ENCODE results near the gene ZSWIM6. TPM values are rescaled to one million over a fixed set of nuclear protein-coding genes. Genes with fewer than 3 reads are reported as not detected.

The ZSWIM6 gene
- polyA plus RNA-seq, 2 of the 4 experiments (the other 2 are of a cell fraction), result 8.9 to 18.0 TPM

GRCh38 chr5:61461417-61461816 lies 129.4 kb downstream of the ZSWIM6 start:
- DNase-seq (ENCODE audit: low read depth in 1 of 2, low spot score in 1 of 2) (no peak), FAIRE-seq (no peak), ATAC-seq (peak; percentile 59 to 63; a peak in 2 of 6 replicates)
- WGBS (ENCODE audit: missing lambda C conversion rate), result 92% methylated on average over 1 of the region's 1 CpG
- CTCF ChIA-PET, result no interaction called here
- Histone ChIP-seq H3K4me2 (peak overlapping the region; percentile 46), H3K27ac (peak overlapping the region in 1 of 2 experiments; percentile 38; a peak in 1 of 6 replicates), H3K4me1 (peaks cover 72% of the 10 kb centered on the region), H3K9me3 (no peaks in the 10 kb centered on the region), H3K4me3 (no peak overlapping the region)
- TF ChIP-seq GATA3 (IDR thresholded peaks at IDR 0.05; ENCODE audit: borderline replicate concordance) (no peak), SMC3 (IDR thresholded peaks at IDR 0.05) (no peak), PHF8 (IDR thresholded peaks at IDR 0.05; ENCODE audit: borderline replicate concordance, low read depth) (no peak), MAZ (IDR thresholded peaks at IDR 0.05; ENCODE audit: borderline replicate concordance, low read depth, low read length) (no peak), FOSB (CRISPR knock-in tag; IDR thresholded peaks at IDR 0.05) (no peak), POLR2AphosphoS2 (conservative IDR thresholded peaks at IDR 0.05; ENCODE audit: low read length) (no peak), CHD2 (IDR thresholded peaks at IDR 0.05; ENCODE audit: low read length, partially characterized antibody) (no peak), RAD21 (conservative IDR thresholded peaks at IDR 0.05 in 1 of 2, IDR thresholded peaks at IDR 0.05 in 1 of 2) (no peak), MAFK (IDR thresholded peaks at IDR 0.05; ENCODE audit: partially characterized antibody) (no peak), TFCP2L1 (CRISPR knock-in tag; IDR thresholded peaks at IDR 0.05) (no peak)
- POLR2A ChIA-PET, result no interaction called here

DNA sequence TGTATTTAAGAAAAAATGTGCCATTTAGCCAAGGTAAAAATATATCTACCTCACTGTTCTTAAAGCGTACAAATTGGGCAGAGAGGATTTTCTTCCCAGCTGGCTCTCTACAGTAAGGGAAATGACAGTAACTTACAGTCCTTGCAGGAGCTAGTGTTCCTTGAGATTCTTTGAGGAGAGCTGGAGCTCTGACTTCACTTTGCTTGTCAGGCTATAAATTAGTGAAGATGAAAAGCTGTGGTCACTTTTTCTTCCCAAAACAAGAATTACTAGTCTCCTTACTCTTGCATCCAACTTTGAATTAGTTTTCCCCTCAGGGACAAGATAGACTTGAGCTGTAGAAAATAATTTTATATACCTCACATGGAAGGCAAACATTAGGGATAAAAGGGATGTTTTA lies 129.9 kb downstream of the ZSWIM6 start:
- ChIA-PET POLR2A (interaction anchor here (0.7 kb wide), 1 partner anchor 11 kb away, joined by 3 read pairs; no protein-coding TSS in a partner anchor), CTCF (no interaction called here)
- FAIRE-seq (no peak), DNase-seq (ENCODE audit: low read depth in 1 of 2, low spot score in 1 of 2) (no peak), ATAC-seq (no peak; a peak in 1 of 6 replicates)
- 77% methylated on average over 1 of the region's 1 CpG for WGBS (ENCODE audit: missing lambda C conversion rate)
- Histone ChIP-seq H3K27ac (peak overlapping the region in 1 of 2 experiments; percentile 38; a peak in 2 of 6 replicates), H3K9me3 (no peaks in the 10 kb centered on the region), H3K4me3 (no peak overlapping the region), H3K4me2 (peak overlapping the region; percentile 46), H3K4me1 (peaks cover 75% of the 10 kb centered on the region)
- TF ChIP-seq, protein P1, sequence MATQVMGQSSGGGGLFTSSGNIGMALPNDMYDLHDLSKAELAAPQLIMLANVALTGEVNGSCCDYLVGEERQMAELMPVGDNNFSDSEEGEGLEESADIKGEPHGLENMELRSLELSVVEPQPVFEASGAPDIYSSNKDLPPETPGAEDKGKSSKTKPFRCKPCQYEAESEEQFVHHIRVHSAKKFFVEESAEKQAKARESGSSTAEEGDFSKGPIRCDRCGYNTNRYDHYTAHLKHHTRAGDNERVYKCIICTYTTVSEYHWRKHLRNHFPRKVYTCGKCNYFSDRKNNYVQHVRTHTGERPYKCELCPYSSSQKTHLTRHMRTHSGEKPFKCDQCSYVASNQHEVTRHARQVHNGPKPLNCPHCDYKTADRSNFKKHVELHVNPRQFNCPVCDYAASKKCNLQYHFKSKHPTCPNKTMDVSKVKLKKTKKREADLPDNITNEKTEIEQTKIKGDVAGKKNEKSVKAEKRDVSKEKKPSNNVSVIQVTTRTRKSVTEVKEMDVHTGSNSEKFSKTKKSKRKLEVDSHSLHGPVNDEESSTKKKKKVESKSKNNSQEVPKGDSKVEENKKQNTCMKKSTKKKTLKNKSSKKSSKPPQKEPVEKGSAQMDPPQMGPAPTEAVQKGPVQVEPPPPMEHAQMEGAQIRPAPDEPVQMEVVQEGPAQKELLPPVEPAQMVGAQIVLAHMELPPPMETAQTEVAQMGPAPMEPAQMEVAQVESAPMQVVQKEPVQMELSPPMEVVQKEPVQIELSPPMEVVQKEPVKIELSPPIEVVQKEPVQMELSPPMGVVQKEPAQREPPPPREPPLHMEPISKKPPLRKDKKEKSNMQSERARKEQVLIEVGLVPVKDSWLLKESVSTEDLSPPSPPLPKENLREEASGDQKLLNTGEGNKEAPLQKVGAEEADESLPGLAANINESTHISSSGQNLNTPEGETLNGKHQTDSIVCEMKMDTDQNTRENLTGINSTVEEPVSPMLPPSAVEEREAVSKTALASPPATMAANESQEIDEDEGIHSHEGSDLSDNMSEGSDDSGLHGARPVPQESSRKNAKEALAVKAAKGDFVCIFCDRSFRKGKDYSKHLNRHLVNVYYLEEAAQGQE (IDR thresholded peaks at IDR 0.05), result no peak
- no peak for TF ChIP-seq KDM5A (IDR thresholded peaks at IDR 0.05)
- TF ChIP-seq SREBF2 (IDR thresholded peaks at IDR 0.05), result no peak
- TF ChIP-seq E2F6 (IDR thresholded peaks at IDR 0.05; ENCODE audit: borderline replicate concordance, low read depth), result no peak
- TF ChIP-seq, protein P2, sequence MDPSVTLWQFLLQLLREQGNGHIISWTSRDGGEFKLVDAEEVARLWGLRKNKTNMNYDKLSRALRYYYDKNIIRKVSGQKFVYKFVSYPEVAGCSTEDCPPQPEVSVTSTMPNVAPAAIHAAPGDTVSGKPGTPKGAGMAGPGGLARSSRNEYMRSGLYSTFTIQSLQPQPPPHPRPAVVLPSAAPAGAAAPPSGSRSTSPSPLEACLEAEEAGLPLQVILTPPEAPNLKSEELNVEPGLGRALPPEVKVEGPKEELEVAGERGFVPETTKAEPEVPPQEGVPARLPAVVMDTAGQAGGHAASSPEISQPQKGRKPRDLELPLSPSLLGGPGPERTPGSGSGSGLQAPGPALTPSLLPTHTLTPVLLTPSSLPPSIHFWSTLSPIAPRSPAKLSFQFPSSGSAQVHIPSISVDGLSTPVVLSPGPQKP (IDR thresholded peaks at IDR 0.05; ENCODE audit: low read depth, low read length), result no peak
- TF ChIP-seq, protein P3, sequence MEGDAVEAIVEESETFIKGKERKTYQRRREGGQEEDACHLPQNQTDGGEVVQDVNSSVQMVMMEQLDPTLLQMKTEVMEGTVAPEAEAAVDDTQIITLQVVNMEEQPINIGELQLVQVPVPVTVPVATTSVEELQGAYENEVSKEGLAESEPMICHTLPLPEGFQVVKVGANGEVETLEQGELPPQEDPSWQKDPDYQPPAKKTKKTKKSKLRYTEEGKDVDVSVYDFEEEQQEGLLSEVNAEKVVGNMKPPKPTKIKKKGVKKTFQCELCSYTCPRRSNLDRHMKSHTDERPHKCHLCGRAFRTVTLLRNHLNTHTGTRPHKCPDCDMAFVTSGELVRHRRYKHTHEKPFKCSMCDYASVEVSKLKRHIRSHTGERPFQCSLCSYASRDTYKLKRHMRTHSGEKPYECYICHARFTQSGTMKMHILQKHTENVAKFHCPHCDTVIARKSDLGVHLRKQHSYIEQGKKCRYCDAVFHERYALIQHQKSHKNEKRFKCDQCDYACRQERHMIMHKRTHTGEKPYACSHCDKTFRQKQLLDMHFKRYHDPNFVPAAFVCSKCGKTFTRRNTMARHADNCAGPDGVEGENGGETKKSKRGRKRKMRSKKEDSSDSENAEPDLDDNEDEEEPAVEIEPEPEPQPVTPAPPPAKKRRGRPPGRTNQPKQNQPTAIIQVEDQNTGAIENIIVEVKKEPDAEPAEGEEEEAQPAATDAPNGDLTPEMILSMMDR (IDR thresholded peaks at IDR 0.05), result no peak
